Measurements from ENCODE around the gene CD207. TPM values are rescaled to one million over a fixed set of nuclear protein-coding genes. Genes with fewer than 3 reads are reported as not detected.

Gene CD207
- total and polyA plus RNA-seq, 2 experiments from 2014 or later, result not detected

DNA sequence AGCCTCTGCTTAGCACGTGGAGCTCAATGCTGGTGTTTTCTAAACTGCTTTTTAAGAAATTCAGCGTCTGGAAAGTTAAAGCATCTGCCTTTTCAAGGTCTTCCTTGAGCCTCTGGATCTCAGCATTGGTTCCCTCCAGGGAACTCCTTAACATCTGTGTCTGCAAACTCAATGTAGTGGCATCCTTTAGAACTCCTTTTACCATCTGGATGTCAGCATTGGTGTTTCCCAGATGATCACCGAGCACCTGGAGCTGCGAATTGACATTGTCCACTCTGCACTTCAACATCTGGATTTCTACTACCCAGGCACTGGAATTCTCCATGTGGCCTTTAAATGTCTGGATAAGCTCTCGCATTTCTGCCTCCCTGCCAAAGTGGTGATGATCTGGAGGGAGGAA, 18.9 kb downstream of the CD207 start:
- WGBS, 2 experiments (ENCODE audit: low coverage in 1 of 2, low lambda C conversion rate in 2 of 2, missing lambda C conversion rate in 2 of 2), result 9 to 16% methylated on average over 5 of the region's 5 CpGs
- no peak overlapping the region for H3K9ac ChIP-seq
- TF ChIP-seq EZH2phosphoT487 (IDR thresholded peaks at IDR 0.05; ENCODE audit: insufficient read depth, low read depth) (no peak), EZH2 (IDR thresholded peaks at IDR 0.05; ENCODE audit: insufficient read depth, poor library complexity, severe bottlenecking) (no peak)
- H3K4me1 ChIP-seq (ENCODE audit: insufficient read depth), result no peaks in the 10 kb centered on the region
- H3K9me2 ChIP-seq (ENCODE audit: insufficient read depth), result no peaks in the 10 kb centered on the region
- H3K79me2 ChIP-seq (ENCODE audit: insufficient read depth), result no peaks in the 10 kb centered on the region
- H3K27ac ChIP-seq, result no peak overlapping the region
- H3K27me3 ChIP-seq (replicated peaks; ENCODE audit: insufficient read depth), result peaks cover 55% of the 10 kb centered on the region
- no peaks in the 10 kb centered on the region for H3K9me3 ChIP-seq (ENCODE audit: low read depth)
- H3K36me3 ChIP-seq (ENCODE audit: low read depth), result no peaks in the 10 kb centered on the region
- H3K4me2 ChIP-seq (ENCODE audit: unreplicated experiment), result no peak overlapping the region
- in situ Hi-C loops (cut with MboI), result no loop called here
- DNase-seq, result no peak
- no peak overlapping the region for H3K4me3 ChIP-seq
- H3F3A ChIP-seq (ENCODE audit: insufficient read depth), result no peaks in the 10 kb centered on the region
- no peaks in the 10 kb centered on the region for H4K20me1 ChIP-seq (ENCODE audit: insufficient read depth)
- H2AFZ ChIP-seq, result no peak overlapping the region

DNA sequence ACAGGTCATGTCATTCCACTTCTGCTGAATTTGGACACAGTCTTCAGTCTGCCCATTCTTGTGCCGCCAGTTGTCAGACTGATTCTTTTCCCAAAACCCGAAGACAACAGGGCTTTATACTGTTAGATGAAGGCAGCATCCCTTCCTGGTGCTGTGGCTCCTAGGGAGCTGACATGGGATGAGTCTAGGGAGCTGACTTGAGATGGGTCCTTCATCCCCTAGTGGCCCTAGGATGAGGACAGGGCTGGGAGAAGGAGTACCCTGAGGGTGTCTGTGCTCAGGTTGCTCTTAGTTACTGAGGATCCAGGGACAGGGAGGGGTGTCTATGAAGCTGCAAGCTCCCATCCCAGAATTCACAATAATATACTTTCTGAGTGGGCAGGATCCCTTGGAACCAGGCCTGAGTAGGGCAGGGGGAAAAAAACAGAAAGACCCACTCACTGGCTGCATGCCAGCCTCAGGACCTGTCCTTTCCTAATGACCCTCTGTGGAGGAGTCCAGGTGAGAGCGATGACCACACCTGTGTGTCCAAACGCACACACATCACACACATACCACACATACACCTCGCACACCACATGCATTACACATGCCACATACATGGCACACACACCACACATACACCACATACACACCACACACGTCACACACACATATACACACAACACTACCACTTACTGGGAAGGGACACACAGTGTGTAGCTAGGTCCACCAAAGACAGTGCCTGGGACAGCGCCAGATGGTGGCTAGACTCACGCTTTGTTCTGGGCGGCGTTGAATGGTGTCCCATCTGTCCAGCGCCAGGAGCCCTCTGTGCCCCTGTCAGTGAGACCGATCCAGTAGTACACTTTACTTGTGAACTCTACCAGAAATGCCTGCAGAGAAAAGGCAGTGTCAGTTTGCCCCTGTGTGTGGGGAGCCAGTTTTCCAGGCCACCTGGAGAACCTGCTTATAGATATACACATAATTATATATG, 26.3 kb downstream of the CD207 start:
- no peaks in the 10 kb centered on the region for H3K4me1 ChIP-seq (ENCODE audit: insufficient read depth)
- DNase-seq, result no peak
- H3K27ac ChIP-seq, result no peak overlapping the region
- no peaks in the 10 kb centered on the region for H4K20me1 ChIP-seq (ENCODE audit: insufficient read depth)
- no peak overlapping the region for H3K4me3 ChIP-seq
- no peaks in the 10 kb centered on the region for H3K36me3 ChIP-seq (ENCODE audit: low read depth)
- H3K27me3 ChIP-seq (replicated peaks; ENCODE audit: insufficient read depth), result peaks cover 32% of the 10 kb centered on the region
- H3K9me2 ChIP-seq (ENCODE audit: insufficient read depth), result no peaks in the 10 kb centered on the region
- H3K79me2 ChIP-seq (ENCODE audit: insufficient read depth), result no peaks in the 10 kb centered on the region
- H3K9ac ChIP-seq, result no peak overlapping the region
- no peaks in the 10 kb centered on the region for H3F3A ChIP-seq (ENCODE audit: insufficient read depth)
- H3K4me2 ChIP-seq (ENCODE audit: unreplicated experiment), result no peak overlapping the region
- no peaks in the 10 kb centered on the region for H3K9me3 ChIP-seq (ENCODE audit: low read depth)
- 66 to 69% methylated on average over 12 of the region's 12 CpGs for WGBS, 2 experiments (ENCODE audit: low coverage in 1 of 2, low lambda C conversion rate in 2 of 2, missing lambda C conversion rate in 2 of 2)
- TF ChIP-seq EZH2phosphoT487 (IDR thresholded peaks at IDR 0.05; ENCODE audit: insufficient read depth, low read depth) (no peak), EZH2 (IDR thresholded peaks at IDR 0.05; ENCODE audit: insufficient read depth, poor library complexity, severe bottlenecking) (no peak)
- H2AFZ ChIP-seq, result no peak overlapping the region
- in situ Hi-C loops (cut with MboI), result no loop called here

GRCh38 chr2:70807828-70808118, 27.8 kb downstream of the CD207 start:
- 71 to 83% methylated on average over 4 of the region's 4 CpGs for WGBS, 2 experiments (ENCODE audit: low coverage in 1 of 2, low lambda C conversion rate in 2 of 2, missing lambda C conversion rate in 2 of 2)
- in situ Hi-C loops (cut with MboI), result no loop called here
- Histone ChIP-seq H3K27ac (no peak overlapping the region), H3K4me1 (ENCODE audit: insufficient read depth) (no peaks in the 10 kb centered on the region), H3K9me3 (ENCODE audit: low read depth) (no peaks in the 10 kb centered on the region), H3K27me3 (replicated peaks; ENCODE audit: insufficient read depth) (peaks cover 18% of the 10 kb centered on the region), H3F3A (ENCODE audit: insufficient read depth) (no peaks in the 10 kb centered on the region), H4K20me1 (ENCODE audit: insufficient read depth) (no peaks in the 10 kb centered on the region), H2AFZ (no peak overlapping the region), H3K79me2 (ENCODE audit: insufficient read depth) (no peaks in the 10 kb centered on the region), H3K9ac (no peak overlapping the region), H3K9me2 (ENCODE audit: insufficient read depth) (no peaks in the 10 kb centered on the region), H3K36me3 (ENCODE audit: low read depth) (no peaks in the 10 kb centered on the region), H3K4me2 (ENCODE audit: unreplicated experiment) (no peak overlapping the region), H3K4me3 (no peak overlapping the region)
- TF ChIP-seq EZH2phosphoT487 (IDR thresholded peaks at IDR 0.05; ENCODE audit: insufficient read depth, low read depth), result no peak
- TF ChIP-seq EZH2 (IDR thresholded peaks at IDR 0.05; ENCODE audit: insufficient read depth, poor library complexity, severe bottlenecking), result no peak
- DNase-seq, result no peak

GRCh38 chr2:70807102-70807827, 28.4 kb downstream of the CD207 start:
- peaks cover 18% of the 10 kb centered on the region for H3K27me3 ChIP-seq (replicated peaks; ENCODE audit: insufficient read depth)
- DNase-seq, result no peak
- no peak overlapping the region for H3K27ac ChIP-seq
- no peak overlapping the region for H2AFZ ChIP-seq
- no peaks in the 10 kb centered on the region for H3K36me3 ChIP-seq (ENCODE audit: low read depth)
- TF ChIP-seq EZH2 (IDR thresholded peaks at IDR 0.05; ENCODE audit: insufficient read depth, poor library complexity, severe bottlenecking), result no peak
- H3F3A ChIP-seq (ENCODE audit: insufficient read depth), result no peaks in the 10 kb centered on the region
- in situ Hi-C loops (cut with MboI), result no loop called here
- H3K79me2 ChIP-seq (ENCODE audit: insufficient read depth), result no peaks in the 10 kb centered on the region
- no peak overlapping the region for H3K4me3 ChIP-seq
- H3K4me2 ChIP-seq (ENCODE audit: unreplicated experiment), result no peak overlapping the region
- no peaks in the 10 kb centered on the region for H3K9me3 ChIP-seq (ENCODE audit: low read depth)
- H4K20me1 ChIP-seq (ENCODE audit: insufficient read depth), result no peaks in the 10 kb centered on the region
- H3K4me1 ChIP-seq (ENCODE audit: insufficient read depth), result no peaks in the 10 kb centered on the region
- H3K9me2 ChIP-seq (ENCODE audit: insufficient read depth), result no peaks in the 10 kb centered on the region
- 65 to 74% methylated on average over 6 of the region's 6 CpGs for WGBS, 2 experiments (ENCODE audit: low coverage in 1 of 2, low lambda C conversion rate in 2 of 2, missing lambda C conversion rate in 2 of 2)
- H3K9ac ChIP-seq, result no peak overlapping the region
